Fibroblast of skin of scalp (primary cell): ENCODE results near the gene GZMM. TPM values are rescaled to one million over a fixed set of nuclear protein-coding genes. Genes with fewer than 3 reads are reported as not detected.
A peak's percentile ranks its signal among the peaks of the same experiment; 100 is the strongest.

ENCODE experiments used
- DNase-seq: peaks from one replicate; pipeline ENCODE4 v3.0.0-alpha.2; 2013
- polyA plus RNA-seq, 2 experiments: library from polyadenylated mRNA; unstranded; fragments of 120-200 nt; gene quantifications; one replicate each; pipeline ENCODE4 v1.2.1, GENCODE V29; 2013; ENCODE audit not compliant: insufficient read length in 2 of 2

GZMM gene
- not detected for polyA plus RNA-seq (2013, experiment 1 of 2; ENCODE audit: insufficient read length)
- polyA plus RNA-seq (2013, experiment 2 of 2; ENCODE audit: insufficient read length), result not detected

GRCh38 chr19:543910-544608 is at the start of gene GZMM:
Gene GZMM, plus strand, starts transcription at chr19:544053. Its CDS starts 19 bp downstream, at chr19:544072.
- DNase-seq, result no peak

- no peak for DNase-seq
These were observed 49.4 kb upstream of the GZMM start for GRCh38 chr19:494171-495080.

GRCh38 chr19:495081-495401 is 48.8 kb upstream of the GZMM start:
- DNase-seq, result no peak

- peak; percentile 24 for DNase-seq
These were observed 48.3 kb upstream of the GZMM start for GRCh38 chr19:495402-496111.

- DNase-seq, result no peak
These were observed 47.7 kb upstream of the GZMM start, which contains the start of gene MADCAM1 for GRCh38 chr19:496112-496665. Gene MADCAM1, plus strand, starts transcription at chr19:496486. Its CDS starts 14 bp downstream, at chr19:496500.

GRCh38 chr19:496986-497385 is 46.9 kb upstream of the GZMM start:
- DNase-seq, result no peak

- no peak for DNase-seq
These were observed 46.4 kb upstream of the GZMM start for GRCh38 chr19:497491-497868.

- DNase-seq, result no peak
These were observed 45.9 kb upstream of the GZMM start for GRCh38 chr19:497869-498510.

- no peak for DNase-seq
These were observed 45.4 kb upstream of the GZMM start for GRCh38 chr19:498511-498891.

GRCh38 chr19:498977-499623 is 44.8 kb upstream of the GZMM start:
- no peak for DNase-seq

- no peak for DNase-seq
These were observed 42.2 kb upstream of the GZMM start for GRCh38 chr19:501646-502045.

GRCh38 chr19:504616-505015 is 39.2 kb upstream of the GZMM start:
- DNase-seq, result no peak

- DNase-seq, result peak; percentile 100
These were observed 37.2 kb upstream of the GZMM start for GRCh38 chr19:506404-507285.

GRCh38 chr19:507286-508203 is 36.3 kb upstream of the GZMM start, which contains the start of gene TPGS1:
Gene TPGS1, plus strand, starts transcription at chr19:507497. Its CDS starts 10 bp downstream, at chr19:507507.
- peak; percentile 75 for DNase-seq

GRCh38 chr19:508204-509150 is 35.4 kb upstream of the GZMM start:
- DNase-seq, result no peak

GRCh38 chr19:510606-511100 is 33.2 kb upstream of the GZMM start:
- DNase-seq, result peak; percentile 87

GRCh38 chr19:511101-511851 is 32.6 kb upstream of the GZMM start:
- peak; percentile 52 for DNase-seq
